Keratinocyte (primary cell): Measurements from ENCODE around the gene SRD5A1. TPM values are rescaled to one million over a fixed set of nuclear protein-coding genes. Genes with fewer than 3 reads are reported as not detected.
A peak's percentile ranks its signal among the peaks of the same experiment; 100 is the strongest.

Source experiments
- DNase-seq: peaks from one replicate; pipeline ENCODE4 v3.0.0-alpha.2; 2011; ENCODE audit warnings: low read depth, missing footprints, low spot score
- FAIRE-seq: peaks from 2 replicates; lab custom pipeline; 2011; peaks lifted over from hg19 to GRCh38; lab: Jason Lieb, UNC
- H2AFZ ChIP-seq: 2 replicates; pipeline ENCODE4 v1.6.0; 2012; ENCODE audit warnings: low read length, control low read depth, inconsistent platforms; ENCODE audit not compliant: control insufficient read depth
- H3K27ac ChIP-seq: 2 replicates; pipeline ENCODE4 v1.5.1; 2011; ENCODE audit warnings: low read length; ENCODE audit not compliant: control insufficient read depth, insufficient read depth
- H3K27me3 ChIP-seq: 3 replicates; pipeline ENCODE4 v1.6.0; 2011; ENCODE audit warnings: low read length; ENCODE audit not compliant: control insufficient read depth, insufficient read depth; ENCODE audit errors: extremely low read depth
- H3K36me3 ChIP-seq, 2 experiments: 2 replicates in 1 of 2; 3 replicates in 1 of 2; pipeline ENCODE4 v1.5.1; 2011; ENCODE audit warnings: low read length in 2 of 2, mild to moderate bottlenecking in 1 of 2; ENCODE audit not compliant: control insufficient read depth in 2 of 2, insufficient read depth in 2 of 2; ENCODE audit errors: extremely low read depth in 1 of 2
- H3K4me1 ChIP-seq: 3 replicates; pipeline ENCODE4 v1.5.1; 2011; ENCODE audit warnings: low read length; ENCODE audit not compliant: control insufficient read depth, insufficient read depth; ENCODE audit errors: extremely low read depth
- H3K4me2 ChIP-seq: 3 replicates; pipeline ENCODE4 v1.6.0; 2011; ENCODE audit warnings: low read depth, low read length; ENCODE audit not compliant: control insufficient read depth, insufficient read depth; ENCODE audit errors: extremely low read depth
- H3K4me3 ChIP-seq, 3 experiments: fragments of 200-600 bp in 1 of 3; sonication (generic) in 1 of 3; 2 replicates in 2 of 3; 3 replicates in 1 of 3; pipeline ENCODE4 v1.5.1; 2011 to 2016; ENCODE audit warnings: low read length in 3 of 3, mild to moderate bottlenecking in 3 of 3, control low read depth in 2 of 3, inconsistent platforms in 1 of 3, low read depth in 1 of 3, mixed read lengths in 1 of 3, mixed run types in 1 of 3, moderate library complexity in 1 of 3; ENCODE audit not compliant: control insufficient read depth in 2 of 3, insufficient read depth in 2 of 3; ENCODE audit errors: extremely low read depth in 1 of 3
- H3K79me2 ChIP-seq: 2 replicates; pipeline ENCODE4 v1.6.0; 2012; ENCODE audit warnings: low read length; ENCODE audit not compliant: control insufficient read depth, insufficient read depth
- H3K9ac ChIP-seq: 3 replicates; pipeline ENCODE4 v1.6.0; 2011; ENCODE audit warnings: low read length; ENCODE audit not compliant: control insufficient read depth, insufficient read depth; ENCODE audit errors: extremely low read depth
- H3K9me1 ChIP-seq: 3 replicates; pipeline ENCODE4 v1.6.0; 2011; ENCODE audit warnings: low read length; ENCODE audit not compliant: control insufficient read depth, insufficient read depth; ENCODE audit errors: extremely low read depth
- H3K9me3 ChIP-seq: 2 replicates; pipeline ENCODE4 v1.5.1; 2012; ENCODE audit warnings: low read depth, low read length; ENCODE audit not compliant: control insufficient read depth
- H4K20me1 ChIP-seq: 3 replicates; pipeline ENCODE4 v1.6.0; 2011; ENCODE audit warnings: low read length; ENCODE audit not compliant: control insufficient read depth, insufficient read depth; ENCODE audit errors: extremely low read depth
- CTCF ChIP-seq, 3 experiments: IDR thresholded peaks in 1 of 3; conservative IDR thresholded peaks in 1 of 3; optimal IDR thresholded peaks in 1 of 3; 2 replicates in 2 of 3; 3 replicates in 1 of 3; pipeline versions ENCODE3 to v1.5.1; 2011; ENCODE audit warnings: low read length in 3 of 3, mild to moderate bottlenecking in 3 of 3, moderate library complexity in 2 of 3, control low read depth in 1 of 3, inconsistent platforms in 1 of 3; ENCODE audit not compliant: insufficient read depth in 2 of 3; ENCODE audit errors: extremely low read depth in 1 of 3
- EZH2 ChIP-seq: IDR thresholded peaks from one replicate; pipeline ENCODE4 v1.6.1; 2012; ENCODE audit warnings: inconsistent platforms, mild to moderate bottlenecking, low read length, moderate library complexity
- dilution Hi-C: fragments of 300-500 bp; cut with MboI; formaldehyde crosslinking; loops from one replicate; pipeline ENCODE4 v1.7.0; 2020; ENCODE audit warnings: low sequenced_read_pairs; ENCODE audit not compliant: extremely low pct_ligation_motif_present
- polyA plus RNA-seq, 5 experiments: library from polyadenylated mRNA; depleted of rRNA in 3 of 5; stranded (reverse) in 3 of 5; stranded (forward) in 1 of 5; unstranded in 1 of 5; fragments of >200 nt; gene quantifications; 1 replicate in 1 of 5; 2 replicates in 3 of 5; 3 replicates in 1 of 5; pipeline versions ENCODE4 v1.2.1 to v1.2.3, GENCODE V29; 2011 to 2012; ENCODE audit warnings: missing spikeins in 2 of 5, low read depth in 1 of 5, low replicate concordance in 1 of 5

The SRD5A1 gene
- polyA plus RNA-seq, 1 donor (not counting 4 experiments of a cell fraction or from before 2014, with no cell fraction given): 35.4 TPM

- dilution Hi-C loops: no loop called here
- no peak for TF ChIP-seq CTCF (optimal IDR thresholded peaks at IDR 0.05 in 1 of 3, IDR thresholded peaks at IDR 0.05 in 1 of 3, conservative IDR thresholded peaks at IDR 0.05 in 1 of 3; ENCODE audit: extremely low read depth in 1 of 3, insufficient read depth in 2 of 3, low read length in 3 of 3)
- no peak for TF ChIP-seq EZH2
- peaks cover 1% of the 10 kb centered on the region for H4K20me1 ChIP-seq
- H3K4me3 ChIP-seq: no peak overlapping the region
- H3K79me2 ChIP-seq: peaks cover 17% of the 10 kb centered on the region
- no peak overlapping the region for H2AFZ ChIP-seq
- no peak for FAIRE-seq
- H3K9me3 ChIP-seq: no peaks in the 10 kb centered on the region
- peaks cover 14% of the 10 kb centered on the region for H3K4me1 ChIP-seq
- no peaks in the 10 kb centered on the region for H3K9me1 ChIP-seq
- no peak overlapping the region for H3K27ac ChIP-seq
- no peaks in the 10 kb centered on the region for H3K27me3 ChIP-seq
- H3K4me2 ChIP-seq: no peak overlapping the region
- no peak for DNase-seq
- H3K36me3 ChIP-seq: no peaks in the 10 kb centered on the region
- no peak overlapping the region for H3K9ac ChIP-seq
Measured at GRCh38 chr5:6710551-6711318, 77.5 kb downstream of the SRD5A1 start.

- Histone ChIP-seq H3K4me1 (peaks cover 13% of the 10 kb centered on the region), H3K9me3 (no peaks in the 10 kb centered on the region), H3K27ac (peak overlapping the region; percentile 85), H3K79me2 (peaks cover 25% of the 10 kb centered on the region), H3K9me1 (peaks cover 3% of the 10 kb centered on the region), H3K36me3 (peaks cover 0 to 6% of the 10 kb centered on the region in 2 experiments), H3K9ac (peak overlapping the region; percentile 89), H3K4me3 (peak overlapping the region; percentile 63 to 82 (median 79)), H2AFZ (peak overlapping the region; percentile 90), H4K20me1 (peaks cover 10% of the 10 kb centered on the region), H3K4me2 (peak overlapping the region; percentile 93), H3K27me3 (no peaks in the 10 kb centered on the region)
- TF ChIP-seq CTCF (optimal IDR thresholded peaks at IDR 0.05 in 1 of 3, IDR thresholded peaks at IDR 0.05 in 1 of 3, conservative IDR thresholded peaks at IDR 0.05 in 1 of 3; ENCODE audit: extremely low read depth in 1 of 3, insufficient read depth in 2 of 3, low read length in 3 of 3) (peak in 1 of 3 experiments; percentile 9), EZH2 (no peak)
- dilution Hi-C loops: no loop called here
- no peak for FAIRE-seq
- no peak for DNase-seq
Measured at GRCh38 chr5:6711409-6712141, 78.3 kb downstream of the SRD5A1 start.
